Ovary (tissue), 9 donors: ENCODE data around the gene AOAH. TPM values are rescaled to one million over a fixed set of nuclear protein-coding genes. Genes with fewer than 3 reads are reported as not detected.

Experiments used
- DNase-seq, 5 donors: peaks; one replicate each; pipeline ENCODE4 v3.0.0-alpha.2; 2019 to 2020
- H3K27ac ChIP-seq, 2 donors: fragments of 200-600 bp; one replicate each; pipeline versions ENCODE4 v1.5.1 to v1.8.0; 2019 to 2022
- H3K27me3 ChIP-seq: fragments of 200-600 bp; one replicate; pipeline ENCODE4 v1.8.0; 2022
- H3K36me3 ChIP-seq: fragments of 200-600 bp; sonication (generic); one replicate; pipeline ENCODE4 v1.5.1; 2019
- H3K4me1 ChIP-seq: one replicate; pipeline ENCODE4 v1.8.1; 2013; ENCODE audit warnings: mild to moderate bottlenecking, moderate library complexity; ENCODE audit not compliant: insufficient read depth
- H3K4me3 ChIP-seq: fragments of 200-600 bp; sonication (generic); one replicate; pipeline ENCODE4 v1.5.1; 2017
- H3K9me3 ChIP-seq, 2 donors: fragments of 200-600 bp in 1 of 2; sonication (generic) in 1 of 2; one replicate each; pipeline versions ENCODE4 v1.5.1 to v1.8.1; 2013 to 2019; ENCODE audit warnings: mild to moderate bottlenecking in 1 of 2, moderate library complexity in 1 of 2
- CTCF ChIP-seq, 3 donors: fragments of 450-650 bp in 2 of 3; fragments of 200-600 bp in 1 of 3; IDR thresholded peaks; one replicate each; pipeline versions ENCODE4 v1.5.1 to v1.8.0; 2016 to 2022; ENCODE audit warnings: antibody characterized with exemption in 3 of 3, mild to moderate bottlenecking in 1 of 3
- EP300 ChIP-seq: sonication (generic); formaldehyde crosslinking; IDR thresholded peaks from one replicate; pipeline ENCODE4 v1.6.1; 2017; ENCODE audit warnings: antibody characterized with exemption
- POLR2A ChIP-seq: fragments of 450-650 bp; IDR thresholded peaks from one replicate; pipeline ENCODE4 v1.6.1; 2017; ENCODE audit warnings: antibody characterized with exemption, mild to moderate bottlenecking, moderate library complexity
- WGBS, 3 donors: extraction: QIAGEN DNeasy Blood & Tissue Kit in 1 of 3; methylation state at CpG; one replicate each; pipeline versions ENCODE4 v1.1.5 to v1.1.7; 2013 to 2017; 5-methylcytosine and 5-hydroxymethylcytosine counted together
- intact Hi-C, 4 donors: fragments of 100-400 bp; cut with DNase I; formaldehyde crosslinking; loops; one replicate each; pipeline versions ENCODE4 v1.11.0 to v1.15.1; 2022 to 2023
- polyA plus RNA-seq, 2 donors: library from polyadenylated mRNA; stranded (reverse); fragments of 200-250 nt in 1 of 2; fragments of 350-450 nt in 1 of 2; fragmentation: Illumina TruSeq in 1 of 2; extraction: RNeasy Lipid Tissue Mini Kit (QIAGEN cat#74804) in 1 of 2; gene quantifications; one replicate each; pipeline ENCODE4 v1.2.3, GENCODE V29; 2013 to 2014
- total RNA-seq, 7 donors: library from RNA; depleted of rRNA in 2 of 7; stranded (reverse); fragments of >200 nt in 2 of 7; fragmentation: NEBNext Ultra II Directional in 3 of 7; extraction: Animal tissue kit (Norgen Biotek cat#: 25700) in 3 of 7; gene quantifications; one replicate each; pipeline versions ENCODE4 v1.1.0 to v1.2.4, GENCODE V29; 2016 to 2023
- donor health status: DM: no; HTN: no; CAD: no; lungs with moderate emphysema.
- donor health status: DM: no; HTN: no; CAD: no.
- donor health status: Bipolar disorder and iron deficiency.
- donor health status: DM: yes; HTN: yes; CAD: no.
- donor health status: DM: no; HTN: no; CAD: no.
- donor health status: DM: yes; HTN: yes; CAD: no.

Gene AOAH
- total and polyA plus RNA-seq, 9 donors: 0.83 to 14.0 (median 4.8) TPM

DNA sequence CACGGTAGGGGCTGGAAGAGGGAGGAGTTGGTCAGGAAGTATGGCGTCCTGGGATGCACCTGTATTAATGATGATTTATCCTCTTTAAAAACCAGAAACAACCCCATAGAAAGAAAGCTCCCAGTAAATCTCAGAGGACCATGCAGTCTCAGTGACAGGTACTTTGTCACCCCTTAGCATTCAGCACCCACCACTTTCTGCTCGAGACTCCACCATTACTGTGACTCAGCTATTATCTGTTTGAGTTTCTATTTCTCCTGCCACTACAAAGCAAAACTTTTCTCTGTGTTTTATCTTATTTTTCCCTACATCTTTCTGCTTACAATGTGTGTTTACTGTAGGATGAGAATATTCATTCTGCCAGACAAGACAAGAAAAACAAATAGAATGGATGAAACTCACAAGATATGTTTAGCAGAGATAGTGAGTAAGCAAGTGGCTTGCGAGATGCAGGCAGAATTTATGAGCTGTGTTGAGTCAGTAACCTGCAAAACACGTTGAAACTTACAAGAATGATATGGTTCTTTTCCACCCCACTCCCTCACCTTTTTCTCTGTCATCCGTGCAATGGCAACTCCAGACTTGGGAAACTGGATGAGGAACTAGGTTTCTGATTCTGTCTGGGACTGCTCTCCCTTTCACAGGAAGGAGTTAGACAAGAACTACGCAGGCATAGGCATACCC, 127.1 kb downstream of the AOAH start:
- Histone ChIP-seq H3K9me3 (no peaks in the 10 kb centered on the region), H3K27me3 (no peaks in the 10 kb centered on the region), H3K36me3 (no peaks in the 10 kb centered on the region), H3K4me1 (no peaks in the 10 kb centered on the region), H3K27ac (no peak overlapping the region), H3K4me3 (no peak overlapping the region)
- DNase-seq: no peak
- intact Hi-C loops: no loop called here
- TF ChIP-seq CTCF (IDR thresholded peaks at IDR 0.05) (no peak), POLR2A (no peak), EP300 (no peak)
- WGBS, 3 donors: 63 to 65% (median 65%) methylated on average over 7 of the region's 7 CpGs

- intact Hi-C loops: no loop called here
Measured at GRCh38 chr7:36594445-36594844, 129.8 kb downstream of the AOAH start.

DNA sequence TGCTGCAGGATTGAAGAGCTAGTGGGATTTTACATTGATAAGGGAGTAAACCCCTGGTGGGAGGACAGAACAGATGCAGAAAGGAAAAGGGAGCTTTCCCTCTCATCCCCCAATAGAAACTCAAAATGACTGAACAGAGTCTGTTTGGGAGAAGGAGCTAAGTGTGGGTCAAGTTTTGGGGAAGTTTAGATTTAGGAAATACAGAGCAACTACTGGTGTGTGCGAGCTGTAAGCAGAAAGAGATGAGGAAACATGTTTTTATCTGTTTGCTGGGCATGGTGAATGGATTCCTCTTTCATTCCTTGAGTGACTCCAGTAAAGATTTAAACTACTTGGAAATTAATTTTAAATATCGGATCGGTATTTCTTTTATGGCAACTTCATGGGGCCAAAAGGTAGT, 132.7 kb downstream of the AOAH start:
- 75 to 92% (median 79%) methylated on average over 3 of the region's 3 CpGs for WGBS, 3 donors
- Histone ChIP-seq H3K27me3 (no peaks in the 10 kb centered on the region), H3K36me3 (no peaks in the 10 kb centered on the region), H3K4me3 (no peak overlapping the region), H3K9me3 (no peaks in the 10 kb centered on the region), H3K4me1 (no peaks in the 10 kb centered on the region), H3K27ac (no peak overlapping the region)
- TF ChIP-seq POLR2A (no peak), EP300 (no peak), CTCF (IDR thresholded peaks at IDR 0.05) (no peak)
- intact Hi-C loops: no loop called here
- no peak for DNase-seq

More at GRCh38 chr7:36594445-36594844, 129.8 kb downstream of the AOAH start:
- no peak for DNase-seq
- H3K27me3 ChIP-seq: no peaks in the 10 kb centered on the region
- H3K4me1 ChIP-seq: no peaks in the 10 kb centered on the region
- H3K4me3 ChIP-seq: no peak overlapping the region
- WGBS, 3 donors: 73 to 88% (median 78%) methylated on average over 2 of the region's 2 CpGs
- H3K36me3 ChIP-seq: no peaks in the 10 kb centered on the region
- no peaks in the 10 kb centered on the region for H3K9me3 ChIP-seq
- no peak overlapping the region for H3K27ac ChIP-seq
- TF ChIP-seq POLR2A: no peak
- no peak for TF ChIP-seq EP300
- no peak for TF ChIP-seq CTCF (IDR thresholded peaks at IDR 0.05)

GRCh38 chr7:36589391-36589790, 134.9 kb downstream of the AOAH start:
- Histone ChIP-seq H3K4me1 (no peaks in the 10 kb centered on the region), H3K27me3 (no peaks in the 10 kb centered on the region), H3K4me3 (no peak overlapping the region), H3K9me3 (no peaks in the 10 kb centered on the region), H3K27ac (no peak overlapping the region), H3K36me3 (no peaks in the 10 kb centered on the region)
- 66 to 90% (median 75%) methylated on average over 3 of the region's 3 CpGs for WGBS, 3 donors
- TF ChIP-seq EP300 (no peak), CTCF (IDR thresholded peaks at IDR 0.05) (no peak), POLR2A (no peak)
- intact Hi-C loops: no loop called here
- no peak for DNase-seq
